Effector memory CD4-positive, alpha-beta T cell (primary cell): Measurements from ENCODE around the gene ANKMY1.

ENCODE experiments used
- DNase-seq, 3 donors: peaks; one replicate each; pipeline ENCODE4 v3.0.0-alpha.2; 2020
- H3K27ac ChIP-seq: 2 replicates; pipeline ENCODE4 v1.7.0; 2013; ENCODE audit warnings: mild to moderate bottlenecking, low read length, moderate library complexity; ENCODE audit not compliant: insufficient read depth, poor library complexity, severe bottlenecking
- H3K27me3 ChIP-seq: replicated peaks from 2 replicates; pipeline ENCODE4 v1.7.0; 2013; ENCODE audit warnings: mild to moderate bottlenecking, low read length; ENCODE audit not compliant: insufficient read depth, control insufficient read depth, poor library complexity, severe bottlenecking
- H3K36me3 ChIP-seq: 2 replicates; pipeline ENCODE4 v1.7.0; 2013; ENCODE audit warnings: mild to moderate bottlenecking, low read length, moderate library complexity; ENCODE audit not compliant: control insufficient read depth, insufficient read depth
- H3K4me1 ChIP-seq: 2 replicates; pipeline ENCODE4 v1.7.0; 2013; ENCODE audit warnings: low read length, mild to moderate bottlenecking; ENCODE audit not compliant: control insufficient read depth, insufficient read depth, poor library complexity, severe bottlenecking
- H3K4me3 ChIP-seq: 2 replicates; pipeline ENCODE4 v1.7.0; 2013; ENCODE audit warnings: low read length, low read depth, mild to moderate bottlenecking; ENCODE audit not compliant: insufficient read depth, poor library complexity, severe bottlenecking
- H3K9me3 ChIP-seq: 2 replicates; pipeline ENCODE4 v1.7.0; 2013; ENCODE audit warnings: mild to moderate bottlenecking, low read length, moderate library complexity; ENCODE audit not compliant: control insufficient read depth

ANKMY1 gene

DNA sequence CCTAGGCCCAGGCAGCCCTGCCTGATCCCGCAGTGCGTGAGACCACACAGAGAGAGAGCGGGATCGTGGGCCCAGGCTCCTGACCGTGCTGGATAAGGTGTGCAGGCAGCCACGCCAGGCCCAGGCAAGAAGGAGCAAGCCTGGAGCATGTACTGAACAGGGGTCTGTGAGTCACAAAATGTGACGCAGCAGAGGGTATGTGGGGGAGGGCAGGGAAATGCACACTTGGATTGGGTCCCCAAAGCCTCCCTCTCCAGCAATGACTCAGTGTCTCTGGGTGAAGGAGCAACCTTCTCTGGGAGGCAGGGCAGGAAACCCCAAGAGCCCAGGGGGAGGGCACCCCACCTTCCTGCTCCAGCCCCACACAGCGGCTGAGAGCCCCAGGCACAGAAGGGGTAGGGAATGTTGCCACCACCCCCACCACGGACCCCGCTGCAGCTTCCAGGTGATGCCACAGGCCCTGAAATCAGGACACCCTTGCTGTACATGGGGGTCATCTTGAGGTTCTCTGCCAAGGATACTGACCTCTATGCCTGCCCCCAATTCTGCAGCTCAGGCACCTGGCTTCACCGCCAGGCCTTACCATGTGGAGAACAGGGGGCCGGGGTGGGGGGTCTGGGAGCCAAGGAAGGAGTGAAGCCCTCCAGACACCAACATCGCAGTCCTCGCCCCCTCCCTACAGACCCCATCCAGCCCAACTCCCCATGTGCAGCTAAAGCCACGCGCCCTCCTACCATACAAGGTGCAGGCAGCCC is 123.6 kb downstream of the ANKMY1 start:
- DNase-seq = no peak
- Histone ChIP-seq H3K4me1 (peaks cover 13% of the 10 kb centered on the region), H3K27me3 (peaks cover 13% of the 10 kb centered on the region), H3K4me3 (no peak overlapping the region), H3K9me3 (no peaks in the 10 kb centered on the region), H3K36me3 (no peaks in the 10 kb centered on the region), H3K27ac (no peak overlapping the region)

GRCh38 chr2:240432820-240433801 is 124.7 kb downstream of the ANKMY1 start:
- Histone ChIP-seq H3K36me3 (no peaks in the 10 kb centered on the region), H3K9me3 (no peaks in the 10 kb centered on the region), H3K4me3 (no peak overlapping the region), H3K27me3 (peaks cover 13% of the 10 kb centered on the region), H3K4me1 (peaks cover 13% of the 10 kb centered on the region), H3K27ac (no peak overlapping the region)
- no peak for DNase-seq

GRCh38 chr2:240432430-240432819 is 125.4 kb downstream of the ANKMY1 start:
- no peak for DNase-seq
- H3K27me3 ChIP-seq = peaks cover 12% of the 10 kb centered on the region

DNA sequence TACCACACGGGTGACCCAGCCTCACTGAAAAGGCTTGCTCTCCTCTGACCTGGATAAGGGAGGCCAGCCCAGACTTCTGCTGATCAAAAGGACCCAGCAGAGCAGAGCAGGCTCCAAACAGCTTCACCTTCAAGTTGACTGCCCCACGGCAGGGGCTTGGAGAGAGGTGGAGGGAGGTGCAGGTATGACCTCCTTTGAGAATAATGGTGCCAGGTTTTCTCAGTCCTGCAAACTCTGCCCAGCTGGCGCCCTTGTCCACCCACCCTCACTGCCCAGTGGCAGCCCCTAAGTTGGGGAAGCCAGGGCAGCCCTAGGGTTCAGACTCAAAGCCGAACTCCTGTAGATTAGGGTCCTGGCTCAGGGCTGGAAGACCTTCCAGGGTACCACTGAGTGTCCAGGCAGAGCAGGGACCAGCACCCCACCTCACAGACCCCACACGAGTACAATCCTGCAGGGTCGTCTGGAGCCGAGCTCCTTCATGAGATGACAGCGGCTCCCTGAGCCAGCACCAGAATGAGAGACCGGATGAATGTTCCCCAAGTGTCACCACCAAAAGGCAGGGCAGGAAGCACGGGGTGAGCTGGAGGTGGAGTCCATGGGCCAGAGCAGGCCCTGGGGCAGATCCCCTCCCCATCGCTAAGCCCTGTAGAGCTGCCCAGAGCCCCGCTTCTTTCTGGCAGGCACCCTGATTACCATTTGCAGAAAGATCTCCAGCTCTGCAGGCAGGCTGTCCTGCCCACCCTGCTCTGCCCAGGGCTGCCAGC is 125.9 kb downstream of the ANKMY1 start:
- no peaks in the 10 kb centered on the region for H3K36me3 ChIP-seq
- H3K27me3 ChIP-seq = peaks cover 6% of the 10 kb centered on the region
- H3K4me1 ChIP-seq = peaks cover 11% of the 10 kb centered on the region
- no peak for DNase-seq
- H3K27ac ChIP-seq = no peak overlapping the region
- no peak overlapping the region for H3K4me3 ChIP-seq
- no peaks in the 10 kb centered on the region for H3K9me3 ChIP-seq

More at GRCh38 chr2:240432430-240432819, 125.4 kb downstream of the ANKMY1 start:
- Histone ChIP-seq H3K36me3 (no peaks in the 10 kb centered on the region), H3K4me1 (peaks cover 13% of the 10 kb centered on the region), H3K4me3 (no peak overlapping the region), H3K9me3 (no peaks in the 10 kb centered on the region), H3K27ac (no peak overlapping the region)

- no peak overlapping the region for H3K4me3 ChIP-seq
- H3K27ac ChIP-seq = no peak overlapping the region
- H3K9me3 ChIP-seq = no peaks in the 10 kb centered on the region
- DNase-seq = no peak
- H3K4me1 ChIP-seq = peaks cover 6% of the 10 kb centered on the region
- H3K27me3 ChIP-seq = no peaks in the 10 kb centered on the region
- H3K36me3 ChIP-seq = no peaks in the 10 kb centered on the region
Observed at GRCh38 chr2:240431271-240431660, 126.5 kb downstream of the ANKMY1 start.

GRCh38 chr2:240430595-240430994 is 127.2 kb downstream of the ANKMY1 start:
- H3K4me3 ChIP-seq = no peak overlapping the region
- no peaks in the 10 kb centered on the region for H3K27me3 ChIP-seq
- no peaks in the 10 kb centered on the region for H3K9me3 ChIP-seq
- H3K4me1 ChIP-seq = peaks cover 5% of the 10 kb centered on the region
- H3K36me3 ChIP-seq = no peaks in the 10 kb centered on the region
- no peak for DNase-seq
- no peak overlapping the region for H3K27ac ChIP-seq

DNA sequence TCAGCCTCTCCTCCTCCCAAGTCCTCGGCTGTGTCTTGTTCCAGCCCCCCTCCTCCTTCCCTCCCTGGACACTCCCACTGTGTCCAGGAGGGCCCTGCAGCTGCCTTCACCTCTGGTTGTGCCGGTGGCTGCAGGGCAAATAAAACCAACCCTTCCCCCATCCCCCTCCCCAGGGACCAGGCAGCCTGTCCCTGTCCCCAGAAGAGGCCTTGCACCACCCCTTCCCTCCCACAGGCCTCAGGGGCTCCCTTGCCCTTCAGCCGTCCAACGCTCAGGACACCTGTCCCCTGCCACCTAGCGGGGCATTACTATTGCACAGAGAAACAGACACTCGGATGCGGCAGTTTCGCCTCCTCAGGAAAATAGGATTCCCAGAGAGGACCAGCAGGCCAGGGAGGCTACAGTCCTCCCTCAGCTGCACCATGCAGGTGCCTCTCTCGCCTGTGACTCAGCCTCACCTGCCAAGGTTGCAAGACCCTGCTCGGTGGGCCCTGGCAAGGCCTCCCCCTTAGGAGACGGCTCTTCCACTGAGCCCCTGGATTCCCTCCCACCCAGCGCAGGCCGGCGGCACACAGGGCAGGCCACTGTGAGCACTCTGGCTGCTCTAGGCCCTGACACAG is 127.8 kb downstream of the ANKMY1 start:
- Histone ChIP-seq H3K27ac (no peak overlapping the region), H3K4me3 (no peak overlapping the region), H3K36me3 (no peaks in the 10 kb centered on the region), H3K4me1 (peaks cover 5% of the 10 kb centered on the region), H3K9me3 (no peaks in the 10 kb centered on the region), H3K27me3 (no peaks in the 10 kb centered on the region)
- no peak for DNase-seq
